Lower leg skin (tissue), 3 donors: ENCODE data around the gene SNX11.

Source experiments
- CTCF ChIP-seq, 3 donors: fragments of 450-650 bp; IDR thresholded peaks; one replicate each; pipeline ENCODE4 v1.5.1; 2016; ENCODE audit warnings: antibody characterized with exemption in 3 of 3, mild to moderate bottlenecking in 3 of 3, moderate library complexity in 2 of 3
- POLR2A ChIP-seq, 2 donors: fragments of 450-650 bp; IDR thresholded peaks; one replicate each; pipeline ENCODE4 v1.6.1; 2016 to 2017; ENCODE audit warnings: antibody characterized with exemption in 2 of 2, mild to moderate bottlenecking in 1 of 2, moderate library complexity in 1 of 2

GRCh38 chr17:48159232-48159631 lies 51.7 kb downstream of the SNX11 start:
- TF ChIP-seq CTCF (IDR thresholded peaks at IDR 0.05) (no peak), POLR2A (IDR thresholded peaks at IDR 0.05) (no peak)
